HG03039 (cell line): Measurements from ENCODE around the gene UFSP1.

Source experiments
- ATAC-seq: cut with Tn5 transposase; IDR thresholded peaks from one replicate; pipeline ENCODE4 v1.9.1; 2021; ENCODE audit warnings: mild to moderate bottlenecking, moderate library complexity; ENCODE audit not compliant: unreplicated experiment

Gene UFSP1

DNA sequence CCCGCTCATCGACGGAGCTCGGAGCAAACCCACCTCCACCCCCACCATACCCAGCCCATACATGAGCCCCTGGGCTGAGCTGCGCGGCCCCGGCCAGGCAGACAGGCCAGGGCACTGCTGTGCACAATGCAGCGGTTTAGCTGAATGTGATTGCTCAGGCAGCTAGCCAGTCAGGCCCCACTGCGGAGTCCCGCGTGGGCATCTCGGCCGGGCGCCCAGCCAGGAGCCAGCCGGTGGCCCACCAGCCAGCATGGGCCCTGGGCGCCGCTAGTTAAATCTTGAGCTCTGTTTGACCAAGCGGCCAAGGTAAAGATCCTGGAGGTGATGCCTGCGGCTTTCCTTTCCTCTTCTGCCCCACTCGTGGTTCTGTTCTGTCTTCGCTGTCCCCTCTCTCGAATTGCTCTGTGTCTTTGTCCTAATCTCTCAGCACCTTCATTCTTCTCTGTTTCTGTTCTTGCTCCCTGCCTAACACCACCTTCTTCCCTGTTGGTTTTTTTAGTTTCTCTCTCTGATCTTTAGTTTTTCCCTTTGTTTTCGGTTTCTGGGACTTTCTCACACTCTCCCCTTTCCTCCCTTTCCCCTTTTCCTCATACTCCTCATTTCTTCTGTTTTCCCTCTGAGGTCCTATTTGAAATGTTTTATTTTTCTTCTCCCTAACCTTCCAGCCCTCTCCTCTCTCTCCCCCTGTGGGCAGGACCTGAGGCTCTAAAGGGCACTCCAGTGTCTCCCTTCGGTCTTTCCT, 6.6 kb downstream of the UFSP1 start:
- no peak for ATAC-seq

DNA sequence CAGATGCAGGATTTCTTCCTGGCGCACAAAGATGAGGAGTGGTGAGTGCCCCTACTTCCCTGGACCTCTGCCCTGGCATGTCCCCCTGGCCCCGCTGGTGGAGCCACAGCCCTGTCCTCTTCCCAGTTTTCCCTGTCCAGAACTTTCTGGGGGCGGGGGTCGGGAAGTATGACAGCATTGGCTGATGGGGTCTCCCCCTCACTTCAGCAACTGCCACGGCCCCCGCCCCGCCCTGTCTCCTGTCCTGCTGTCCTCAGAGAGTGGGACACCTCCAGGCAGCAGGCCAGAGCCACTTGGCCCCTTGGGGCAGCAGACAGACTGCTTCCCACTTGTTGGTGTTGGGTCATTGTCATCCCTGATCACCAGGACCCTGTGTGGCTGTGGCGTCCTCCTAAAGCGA, 7.3 kb downstream of the UFSP1 start:
- no peak for ATAC-seq

DNA sequence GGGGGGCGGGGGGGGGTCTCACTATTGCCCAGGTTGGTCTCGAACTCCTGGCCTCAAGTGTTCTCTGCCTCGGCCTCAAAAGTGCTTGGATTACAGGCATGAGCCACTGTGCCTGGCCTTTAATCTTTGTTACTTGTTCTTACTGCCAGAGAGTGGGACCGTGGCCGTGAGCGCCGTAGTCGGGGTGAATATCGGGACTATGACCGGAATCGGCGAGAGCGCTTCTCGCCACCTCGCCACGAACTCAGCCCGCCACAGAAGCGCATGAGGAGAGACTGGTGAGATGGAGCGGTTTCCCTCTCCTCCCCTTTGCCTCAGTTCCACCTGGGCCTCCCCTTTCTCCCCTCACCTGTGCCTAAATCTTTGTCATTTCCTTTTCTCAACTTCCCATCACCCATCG, 8.4 kb downstream of the UFSP1 start:
- no peak for ATAC-seq

DNA sequence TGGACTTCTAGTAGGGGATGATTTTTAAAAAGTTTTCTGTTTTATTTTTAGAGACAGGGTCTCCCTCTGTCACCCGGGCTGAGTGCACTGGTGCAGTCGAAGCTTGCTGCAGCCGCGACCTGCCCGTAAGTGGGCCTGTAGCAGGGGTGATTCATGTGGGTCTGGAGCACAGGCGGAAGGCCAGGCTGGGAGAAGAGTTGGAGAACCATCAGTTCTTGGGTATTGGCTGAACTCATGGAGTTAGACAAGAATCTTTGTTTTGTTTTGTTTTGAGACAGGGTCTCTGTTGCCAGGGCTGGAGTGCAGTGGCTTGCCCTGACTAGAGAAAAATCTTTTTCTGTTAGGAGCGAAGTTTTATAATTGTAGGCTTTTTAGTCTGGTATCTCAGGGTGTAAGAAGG, 8.9 kb downstream of the UFSP1 start:
- no peak for ATAC-seq

DNA sequence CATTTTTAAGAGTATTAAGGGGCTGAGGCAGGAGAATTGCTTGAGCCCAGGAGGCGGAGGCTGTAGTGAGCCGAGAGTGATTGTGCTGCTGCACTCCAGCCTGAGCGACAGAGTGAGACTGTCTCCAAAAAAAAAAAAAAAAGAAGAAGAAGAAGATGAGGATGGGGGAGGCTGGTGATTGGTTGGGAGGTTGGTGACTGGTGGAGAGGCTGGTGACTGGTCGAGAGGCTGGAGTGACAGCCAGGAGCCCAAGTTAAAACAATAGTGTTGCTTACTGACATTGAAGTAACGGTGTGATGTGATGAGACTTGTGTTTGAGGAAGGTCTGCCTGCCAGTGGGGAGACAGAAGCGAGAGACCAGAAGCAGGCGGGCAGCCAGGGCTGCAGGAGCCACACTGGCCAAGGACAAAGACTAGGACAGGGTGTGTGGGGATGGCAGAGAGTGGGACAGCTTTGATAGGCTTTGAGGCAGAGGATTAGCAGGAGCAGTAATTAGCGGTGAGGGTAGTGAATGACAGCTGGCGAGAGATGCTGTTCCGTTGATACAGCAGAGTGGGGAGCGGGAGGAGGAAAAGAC, 9.7 kb downstream of the UFSP1 start:
- no peak for ATAC-seq

DNA sequence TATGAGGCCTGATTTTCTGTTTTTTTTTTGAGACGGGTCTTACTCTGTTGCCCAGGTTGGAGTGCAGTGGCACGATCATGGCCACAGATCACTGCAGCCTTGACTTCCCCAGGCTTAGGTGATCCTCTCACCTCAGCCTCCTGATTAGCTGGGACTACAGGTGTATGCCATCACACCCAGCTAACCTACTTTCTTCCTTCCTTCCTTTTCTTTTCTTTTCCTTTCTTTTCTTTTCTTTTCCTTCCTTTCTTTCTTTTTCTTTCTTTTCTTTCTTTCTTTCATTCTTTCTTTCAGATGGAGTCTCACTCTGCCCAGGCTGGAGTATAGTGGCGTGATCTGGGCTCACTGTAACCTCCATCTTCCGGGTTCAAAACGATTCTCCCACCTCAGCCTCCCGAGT, 10.8 kb downstream of the UFSP1 start:
- no peak for ATAC-seq

DNA sequence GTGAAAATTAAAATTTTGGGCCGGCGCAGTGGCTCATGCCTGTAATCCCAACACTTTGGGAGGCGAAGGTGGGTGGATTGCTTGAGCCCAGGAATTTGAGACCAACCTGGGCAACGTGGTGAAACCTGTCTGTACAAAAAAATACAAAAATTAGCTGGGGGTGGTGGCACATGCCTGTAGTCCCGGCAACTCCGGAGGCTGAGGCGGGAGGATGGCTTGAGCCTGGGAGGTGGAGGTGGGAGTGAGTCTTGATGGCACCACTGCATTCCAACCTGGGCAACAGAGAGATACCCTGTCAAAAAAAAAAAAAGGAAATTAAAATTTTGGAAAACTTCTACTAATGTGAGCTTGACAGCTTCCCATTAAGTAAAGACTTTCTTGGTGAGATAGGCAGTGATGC, 11.5 kb downstream of the UFSP1 start:
- no peak for ATAC-seq

DNA sequence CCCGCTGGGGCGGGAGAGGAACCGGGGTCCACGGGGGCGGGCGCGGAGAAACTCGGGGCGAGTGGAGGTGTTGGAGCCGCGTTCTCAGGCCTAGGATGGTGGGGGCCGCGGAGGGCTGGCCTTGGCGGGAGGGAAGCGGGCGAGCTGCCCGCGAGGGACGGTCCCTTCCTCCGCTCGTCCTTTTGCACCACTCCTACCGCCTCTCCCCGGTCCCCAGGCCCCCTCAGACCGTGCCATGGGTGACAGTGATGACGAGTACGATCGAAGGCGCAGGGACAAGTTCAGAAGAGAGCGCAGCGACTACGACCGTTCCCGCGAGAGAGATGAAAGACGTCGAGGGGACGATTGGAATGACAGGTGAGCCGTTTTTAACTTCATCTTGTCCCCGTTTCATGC, 14.2 kb downstream of the UFSP1 start:
- ATAC-seq: peak; percentile 23

DNA sequence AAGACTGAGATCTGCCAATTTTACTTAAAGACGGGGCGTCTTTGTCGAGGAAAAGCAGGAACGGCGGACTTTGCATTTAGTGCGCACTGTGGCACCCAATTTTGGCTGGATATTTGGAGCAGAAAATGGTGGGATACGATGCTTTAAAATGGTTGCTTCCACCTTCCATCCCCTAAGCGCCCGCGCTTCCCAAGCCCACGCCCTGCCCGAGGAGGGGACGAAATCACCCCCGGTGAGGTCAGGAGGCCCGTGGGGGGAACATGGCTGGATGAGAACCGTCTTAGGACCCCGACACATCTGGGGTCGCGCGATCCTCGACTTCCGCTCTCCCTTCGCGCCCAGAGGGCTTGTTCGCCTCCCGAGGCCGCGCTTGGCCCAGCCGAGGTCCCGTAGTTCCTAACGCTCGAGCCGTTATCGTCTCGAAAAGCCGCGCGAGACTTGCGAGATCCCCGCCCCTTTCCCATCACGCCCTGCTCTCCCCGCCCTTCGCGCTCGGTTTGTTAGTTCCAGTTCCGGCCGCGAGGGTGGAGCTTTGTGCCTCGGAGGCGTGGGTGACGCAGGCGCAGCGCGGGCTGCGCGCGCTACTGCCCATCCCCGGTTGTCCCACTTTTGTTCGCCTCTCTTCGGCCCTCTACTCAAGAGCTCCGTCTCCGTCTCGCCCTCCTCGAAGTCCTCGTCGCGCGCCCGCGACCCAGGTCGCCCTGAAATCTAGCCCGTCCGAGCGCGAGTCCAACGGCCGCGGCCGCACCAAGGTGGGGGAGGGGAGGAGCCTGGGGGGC, 14.7 kb downstream of the UFSP1 start, which contains the start of gene SRRT:
Gene SRRT, plus strand, starts transcription at position 527 of the 779 bp plus-strand sequence. CDS start 488 bp downstream, outside the sequence.
- ATAC-seq: peak; percentile 75

DNA sequence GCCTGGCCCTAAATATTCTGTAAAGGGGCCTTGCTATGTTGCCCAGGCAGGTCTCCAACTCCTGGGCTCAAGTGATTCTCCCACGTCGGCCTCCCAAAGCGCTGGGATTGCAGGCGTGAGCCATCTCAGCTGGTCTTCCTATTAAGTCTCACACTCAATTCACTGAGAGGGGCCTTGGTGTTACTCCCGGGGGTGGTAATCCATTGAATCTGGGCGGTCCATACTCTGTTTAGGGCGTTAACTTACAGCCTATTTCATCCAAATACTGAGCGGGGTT, 15.3 kb downstream of the UFSP1 start:
- no peak for ATAC-seq

DNA sequence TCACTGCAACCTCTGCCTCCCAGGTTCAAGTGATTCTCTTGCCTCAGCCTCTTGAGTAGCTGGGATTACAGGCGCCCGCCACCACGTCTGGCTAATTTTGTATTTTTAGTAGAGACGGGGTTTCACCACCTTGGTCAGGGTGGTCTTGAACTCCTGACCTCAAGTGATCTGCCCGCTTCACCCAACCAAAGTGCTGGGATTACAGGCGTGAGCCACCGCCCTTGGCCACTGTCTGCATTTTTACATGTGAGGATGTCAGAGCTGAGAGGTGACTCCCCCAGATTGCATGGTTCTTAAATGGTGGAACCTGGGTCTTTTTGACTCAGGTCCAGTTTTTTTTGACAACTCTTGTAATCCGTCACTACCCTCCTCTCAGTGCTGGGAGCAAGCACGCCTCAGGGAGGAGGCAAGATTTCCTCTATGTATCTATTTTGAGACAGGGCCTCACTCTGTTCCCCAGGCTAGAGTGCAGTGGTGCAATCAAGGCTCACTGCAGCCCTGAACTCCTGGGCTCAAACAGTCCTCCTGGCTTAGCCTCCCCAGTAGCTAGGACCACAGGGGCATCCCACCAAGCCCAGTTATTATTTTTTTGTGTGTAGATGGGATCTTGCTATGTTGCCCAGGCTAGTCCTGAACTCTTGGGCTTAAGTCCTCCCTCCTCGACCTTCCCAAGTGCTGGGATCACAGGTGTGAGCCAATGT, 15.8 kb downstream of the UFSP1 start:
- ATAC-seq: no peak

DNA sequence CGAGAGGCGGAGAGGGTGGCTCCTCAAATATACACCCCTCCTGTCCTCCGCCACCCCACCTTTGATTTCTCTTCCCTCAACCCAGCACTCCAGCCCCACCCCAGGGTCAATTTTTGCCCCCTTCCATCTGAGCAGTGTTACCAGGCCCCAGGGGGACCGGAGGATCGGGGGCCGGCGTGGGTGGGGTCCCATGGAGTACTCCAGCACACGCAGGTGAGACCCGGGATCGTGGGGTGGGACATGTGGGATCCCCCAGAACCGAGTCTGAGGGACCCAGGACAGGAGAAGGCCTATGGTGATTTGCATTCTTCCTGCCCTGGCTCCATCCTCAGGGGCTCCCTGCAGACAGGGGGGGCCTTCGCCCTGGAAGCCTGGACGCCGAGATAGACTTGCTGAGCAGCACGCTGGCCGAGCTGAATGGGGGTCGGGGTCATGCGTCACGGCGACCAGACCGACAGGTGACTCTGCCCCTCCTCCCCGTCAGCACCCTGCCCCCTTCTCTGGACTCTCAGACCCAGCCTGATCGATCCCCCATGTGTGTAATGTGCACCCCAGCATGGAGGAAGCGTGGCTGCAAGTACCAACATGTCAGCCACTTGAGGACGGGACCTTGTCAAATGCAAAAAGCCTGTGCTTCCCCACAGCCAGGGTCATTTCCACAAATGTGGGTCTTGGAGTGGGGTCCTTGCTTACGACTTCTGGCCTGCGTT, 21.6 kb downstream of the UFSP1 start:
- ATAC-seq: no peak

DNA sequence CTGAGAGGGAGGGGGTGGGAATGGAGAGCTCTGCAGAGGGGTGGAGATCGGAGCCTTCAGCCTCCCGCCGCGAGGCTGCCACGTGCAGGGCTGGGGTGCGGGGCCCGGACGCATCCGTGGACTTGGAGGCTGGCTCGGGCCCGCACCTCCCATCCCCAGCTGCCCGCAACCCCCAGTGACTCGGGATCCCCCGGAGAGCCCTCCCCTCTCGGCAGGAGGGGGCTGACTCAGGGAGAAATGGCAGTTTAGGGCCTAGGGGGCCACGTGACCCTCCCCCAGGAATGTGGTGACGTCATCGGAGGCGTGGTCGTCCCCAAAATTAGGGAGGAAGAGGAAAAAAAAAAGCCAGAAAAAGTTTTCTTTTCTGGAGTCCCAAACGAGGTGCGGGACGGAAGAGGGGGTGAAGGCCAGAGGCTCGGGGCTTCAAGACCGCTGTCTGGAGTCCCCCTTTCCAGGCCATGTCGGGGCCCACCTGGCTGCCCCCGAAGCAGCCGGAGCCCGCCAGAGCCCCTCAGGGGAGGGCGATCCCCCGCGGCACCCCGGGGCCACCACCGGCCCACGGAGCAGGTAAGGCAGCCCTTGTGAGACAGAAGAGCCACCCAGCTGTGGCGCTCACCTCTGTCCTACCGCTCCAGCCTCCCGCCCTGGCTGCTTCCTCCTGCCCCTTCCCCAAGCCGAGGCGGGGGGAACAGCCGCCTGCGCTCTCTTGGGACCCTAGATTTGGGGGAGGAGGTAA, 22.3 kb downstream of the UFSP1 start, which contains the start of gene TRIP6:
Gene TRIP6, plus strand, starts transcription at position 348 of the 736 bp plus-strand sequence. Its CDS starts 111 bp downstream, at position 459.
- no peak for ATAC-seq

DNA sequence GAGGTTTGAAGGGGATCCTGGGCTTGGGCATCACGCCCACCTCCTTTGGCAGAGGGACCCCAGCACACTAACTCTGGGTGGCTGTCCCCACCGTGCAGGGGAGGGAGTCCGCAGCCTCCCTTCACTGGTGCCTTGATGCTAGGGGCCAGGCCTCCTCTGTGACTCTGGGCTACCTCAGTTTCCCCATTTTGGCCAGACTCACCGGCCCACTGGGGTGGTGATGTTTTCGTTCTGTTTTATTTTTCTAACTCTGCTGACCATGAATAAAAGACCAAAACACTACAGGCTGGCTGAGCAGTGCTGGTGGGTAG, 22.8 kb downstream of the UFSP1 start:
- no peak for ATAC-seq

DNA sequence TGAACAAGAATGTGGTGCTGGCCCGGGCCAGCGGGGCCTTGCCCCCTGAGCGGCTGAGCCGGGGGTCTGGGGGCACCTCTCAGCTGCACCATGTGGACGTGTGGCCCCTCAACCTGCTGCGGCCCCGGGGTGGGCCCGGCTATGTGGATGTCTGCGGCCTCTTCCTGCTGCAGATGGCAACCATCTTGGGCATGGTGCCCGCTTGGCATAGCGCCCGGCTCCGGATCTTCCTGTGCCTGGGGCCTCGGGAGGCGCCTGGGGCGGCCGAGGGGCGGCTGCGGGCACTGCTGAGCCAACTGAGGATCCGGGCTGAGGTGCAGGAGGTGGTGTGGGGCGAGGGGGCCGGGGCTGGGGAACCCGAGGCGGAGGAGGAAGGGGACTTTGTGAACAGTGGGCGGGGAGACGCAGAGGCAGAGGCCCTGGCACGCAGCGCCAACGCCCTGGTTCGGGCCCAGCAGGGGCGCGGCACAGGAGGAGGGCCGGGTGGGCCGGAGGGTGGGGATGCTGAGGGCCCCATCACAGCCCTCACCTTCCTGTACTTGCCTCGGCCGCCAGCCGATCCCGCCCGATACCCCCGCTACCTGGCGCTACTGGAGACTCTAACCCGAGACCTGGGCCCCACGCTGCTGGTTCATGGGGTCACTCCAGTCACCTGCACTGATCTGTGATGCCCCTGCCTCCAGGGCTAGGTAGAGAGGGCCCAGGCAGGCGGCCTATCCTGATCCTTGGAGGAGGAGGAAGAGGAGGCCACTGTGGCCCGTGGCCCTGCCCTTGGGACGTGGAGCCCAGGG, 23.4 kb downstream of the UFSP1 start:
- ATAC-seq: no peak

DNA sequence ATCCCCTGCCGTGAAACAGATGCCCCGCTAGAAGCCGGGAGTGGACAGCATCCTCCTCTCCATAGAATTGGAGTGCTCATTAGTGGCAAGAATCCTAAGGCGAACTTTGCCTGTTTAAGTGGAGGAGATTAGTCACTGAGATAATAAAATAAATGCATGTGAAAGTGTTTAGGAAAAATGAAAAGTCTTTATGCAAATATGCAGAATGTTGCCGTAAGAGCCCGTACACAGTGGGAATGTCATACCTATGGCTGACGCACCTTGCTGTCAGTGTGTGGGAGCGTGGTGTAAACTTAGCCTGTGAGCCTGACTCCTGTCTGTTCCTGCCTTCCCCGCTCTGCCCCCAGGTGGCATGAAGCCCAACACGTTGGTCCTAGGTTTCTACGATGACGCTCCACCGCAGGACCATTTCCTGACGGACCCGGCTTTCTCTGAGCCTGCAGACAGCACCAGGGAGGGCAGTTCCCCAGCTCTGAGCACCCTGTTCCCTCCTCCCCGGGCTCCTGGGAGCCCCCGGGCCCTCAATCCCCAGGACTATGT, 24.1 kb downstream of the UFSP1 start:
- ATAC-seq: no peak

DNA sequence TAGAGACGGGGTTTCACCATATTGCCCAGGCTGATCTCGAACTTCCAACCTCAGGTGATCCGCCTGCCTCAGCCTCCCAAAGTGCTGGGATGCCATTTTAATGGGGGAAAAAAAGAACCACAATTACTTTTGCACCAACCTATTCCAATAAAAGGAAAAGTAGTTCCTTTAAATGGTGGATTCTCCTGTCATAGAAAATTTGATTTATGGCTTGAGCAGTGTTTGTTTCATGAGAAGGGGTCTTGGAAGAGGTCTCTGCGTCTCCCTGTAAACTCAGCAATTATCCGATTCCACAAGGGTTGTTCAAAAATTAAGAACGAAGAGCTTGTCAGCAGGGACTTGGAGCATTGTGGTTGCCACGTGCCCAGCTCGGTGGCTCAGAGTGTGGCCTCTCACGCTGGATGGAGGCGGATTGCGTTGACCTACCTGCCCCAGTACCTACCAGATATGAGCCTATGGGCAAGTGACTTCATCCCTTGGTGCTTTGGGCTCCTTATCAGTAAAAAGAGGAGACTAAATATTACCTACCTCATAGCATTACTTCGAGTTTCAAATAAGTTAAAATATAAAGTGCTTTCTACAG, 25.2 kb downstream of the UFSP1 start:
- ATAC-seq: no peak

DNA sequence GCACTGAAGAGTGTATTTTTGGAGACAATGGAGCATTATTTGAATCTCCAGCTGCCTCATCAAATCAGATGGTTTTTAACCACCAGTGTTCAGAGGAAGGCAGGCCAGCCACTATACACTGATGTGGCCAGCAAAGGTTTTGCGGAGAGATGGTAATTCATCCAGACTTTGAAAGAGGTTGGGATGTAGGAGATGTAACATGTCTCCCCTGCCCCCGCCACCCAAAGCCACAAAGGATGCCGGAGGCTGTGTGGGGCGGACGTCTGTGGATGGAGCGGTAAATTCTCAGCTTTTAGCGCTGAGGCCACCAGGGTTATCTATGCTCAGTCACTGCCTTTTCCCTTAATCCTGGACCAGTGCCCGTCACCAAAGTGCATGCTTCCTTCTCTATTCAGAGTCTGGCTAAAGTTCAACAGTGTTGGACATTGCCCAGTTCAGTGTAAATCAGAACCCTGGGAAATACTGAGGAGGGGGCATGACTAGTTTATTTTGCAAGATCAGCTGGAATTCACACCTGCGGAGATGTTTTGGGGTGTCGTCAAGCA, 26.0 kb downstream of the UFSP1 start:
- ATAC-seq: no peak

DNA sequence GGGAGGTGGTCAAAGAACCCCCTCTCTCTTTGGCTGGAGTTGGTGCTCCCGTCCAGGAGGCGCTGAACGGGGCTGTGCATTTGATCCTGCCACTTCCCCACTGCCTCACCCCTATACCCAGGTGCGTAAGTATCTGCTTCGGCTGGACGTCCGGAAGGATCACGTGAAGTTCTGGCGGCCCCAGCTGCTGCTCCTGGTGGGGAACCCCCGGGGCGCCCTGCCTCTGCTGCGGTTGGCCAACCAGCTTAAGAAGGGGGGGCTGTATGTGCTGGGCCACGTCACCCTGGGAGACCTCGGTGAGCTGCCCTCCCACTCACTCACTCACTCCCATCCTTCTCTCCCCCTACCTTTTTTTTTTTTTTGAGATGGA, 27.9 kb downstream of the UFSP1 start:
- ATAC-seq: no peak
